Osteocyte (in vitro differentiated cells): Measurements from ENCODE around the gene CXXC1. TPM values are rescaled to one million over a fixed set of nuclear protein-coding genes. Genes with fewer than 3 reads are reported as not detected.

Experiments
- DNase-seq: peaks from one replicate; pipeline ENCODE4 v3.0.0; 2021; ENCODE audit warnings: mixed read lengths; ENCODE audit not compliant: unreplicated experiment; ENCODE audit errors: extremely low spot score
- H3K27ac Mint-ChIP-seq: one replicate; pipeline ENCODE4 v1.8.0; 2021; ENCODE audit warnings: mild to moderate bottlenecking, mixed read lengths; ENCODE audit not compliant: unreplicated experiment
- H3K27me3 Mint-ChIP-seq: one replicate; pipeline ENCODE4 v1.8.0; 2021; ENCODE audit warnings: mixed read lengths; ENCODE audit not compliant: unreplicated experiment
- H3K36me3 Mint-ChIP-seq: one replicate; pipeline ENCODE4 v1.8.0; 2021; ENCODE audit warnings: mixed read lengths; ENCODE audit not compliant: unreplicated experiment
- H3K4me1 Mint-ChIP-seq: one replicate; pipeline ENCODE4 v1.8.0; 2021; ENCODE audit warnings: mixed read lengths; ENCODE audit not compliant: unreplicated experiment
- H3K4me3 Mint-ChIP-seq: one replicate; pipeline ENCODE4 v1.8.0; 2021; ENCODE audit warnings: mild to moderate bottlenecking, moderate library complexity, mixed read lengths; ENCODE audit not compliant: unreplicated experiment
- H3K9me3 Mint-ChIP-seq: one replicate; pipeline ENCODE4 v1.8.0; 2021; ENCODE audit warnings: mixed read lengths; ENCODE audit not compliant: unreplicated experiment
- total RNA-seq: library from RNA; stranded (reverse); gene quantifications from 2 replicates; pipeline ENCODE4 v1.2.1, GENCODE V29; 2021
- TF ChIP-seq, protein P1 (sequence below): fragments of 200-600 bp; sonication (generic); IDR thresholded peaks from 2 replicates; pipeline ENCODE4 v1.5.0; 2021; ENCODE audit warnings: antibody characterized with exemption, mild to moderate bottlenecking, moderate library complexity

The CXXC1 gene
- total RNA-seq, 1 donor from 2014 or later: 82.2 TPM

- DNase-seq: no peak
- Mint-ChIP-seq H3K4me3 (peak overlapping the region; percentile 95), H3K27ac (peak overlapping the region; percentile 94), H3K27me3 (no peaks in the 10 kb centered on the region), H3K36me3 (peaks cover 36% of the 10 kb centered on the region), H3K4me1 (peaks cover 28% of the 10 kb centered on the region), H3K9me3 (no peaks in the 10 kb centered on the region)
- TF ChIP-seq, protein P1, sequence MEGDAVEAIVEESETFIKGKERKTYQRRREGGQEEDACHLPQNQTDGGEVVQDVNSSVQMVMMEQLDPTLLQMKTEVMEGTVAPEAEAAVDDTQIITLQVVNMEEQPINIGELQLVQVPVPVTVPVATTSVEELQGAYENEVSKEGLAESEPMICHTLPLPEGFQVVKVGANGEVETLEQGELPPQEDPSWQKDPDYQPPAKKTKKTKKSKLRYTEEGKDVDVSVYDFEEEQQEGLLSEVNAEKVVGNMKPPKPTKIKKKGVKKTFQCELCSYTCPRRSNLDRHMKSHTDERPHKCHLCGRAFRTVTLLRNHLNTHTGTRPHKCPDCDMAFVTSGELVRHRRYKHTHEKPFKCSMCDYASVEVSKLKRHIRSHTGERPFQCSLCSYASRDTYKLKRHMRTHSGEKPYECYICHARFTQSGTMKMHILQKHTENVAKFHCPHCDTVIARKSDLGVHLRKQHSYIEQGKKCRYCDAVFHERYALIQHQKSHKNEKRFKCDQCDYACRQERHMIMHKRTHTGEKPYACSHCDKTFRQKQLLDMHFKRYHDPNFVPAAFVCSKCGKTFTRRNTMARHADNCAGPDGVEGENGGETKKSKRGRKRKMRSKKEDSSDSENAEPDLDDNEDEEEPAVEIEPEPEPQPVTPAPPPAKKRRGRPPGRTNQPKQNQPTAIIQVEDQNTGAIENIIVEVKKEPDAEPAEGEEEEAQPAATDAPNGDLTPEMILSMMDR: no peak
Measured at GRCh38 chr18:50280707-50281294, 6.7 kb downstream of the CXXC1 start.

DNA sequence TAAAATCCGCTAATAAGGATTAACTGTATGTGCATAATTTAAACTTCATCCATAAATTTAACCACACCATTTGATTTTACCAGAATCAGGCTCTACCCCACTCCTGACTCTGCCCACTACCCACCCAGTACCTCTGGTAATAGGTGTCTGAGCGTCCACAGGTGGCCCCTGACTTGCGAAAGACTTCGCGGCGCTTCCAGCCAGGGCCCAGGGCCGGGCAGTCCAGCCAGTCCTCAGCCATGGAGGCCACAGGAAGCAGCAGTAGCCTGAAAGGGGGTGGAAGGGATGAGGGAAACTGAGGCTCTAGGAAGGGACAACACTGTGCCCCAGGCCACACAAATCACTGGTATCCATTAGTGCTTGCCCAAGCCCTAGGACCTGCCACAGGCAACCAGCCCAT is 7.7 kb downstream of the CXXC1 start:
- peak overlapping the region; percentile 95 for H3K4me3 Mint-ChIP-seq
- no peak overlapping the region for H3K27ac Mint-ChIP-seq

DNA sequence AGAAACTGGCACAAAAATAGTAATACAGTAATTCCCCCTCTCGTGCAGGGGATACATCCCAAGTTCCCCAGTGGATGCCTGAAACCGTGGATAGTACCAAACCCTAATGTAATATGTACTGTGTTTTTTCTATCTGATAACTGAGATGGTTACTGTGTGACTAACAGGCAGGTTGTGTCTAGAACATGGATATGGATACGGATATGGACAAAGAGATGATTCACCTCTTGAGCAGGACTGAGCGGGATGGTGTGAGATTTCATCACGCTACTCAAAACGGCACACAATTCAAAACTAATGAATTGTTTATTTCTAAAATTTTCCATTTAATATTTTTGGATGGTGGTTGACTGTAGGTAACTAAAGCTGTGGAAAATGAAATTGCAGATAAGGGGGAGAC is 9.6 kb downstream of the CXXC1 start:
- TF ChIP-seq, protein P1: no peak
- H3K36me3 Mint-ChIP-seq: peaks cover 44% of the 10 kb centered on the region
- no peak for DNase-seq
- H3K27me3 Mint-ChIP-seq: no peaks in the 10 kb centered on the region
- H3K4me3 Mint-ChIP-seq: no peak overlapping the region
- H3K27ac Mint-ChIP-seq: no peak overlapping the region
- H3K9me3 Mint-ChIP-seq: no peaks in the 10 kb centered on the region
- H3K4me1 Mint-ChIP-seq: peaks cover 23% of the 10 kb centered on the region

More for the DNA sequence above, 7.7 kb downstream of the CXXC1 start:
- Mint-ChIP-seq H3K4me1 (peaks cover 27% of the 10 kb centered on the region), H3K9me3 (no peaks in the 10 kb centered on the region), H3K36me3 (peaks cover 42% of the 10 kb centered on the region), H3K27me3 (no peaks in the 10 kb centered on the region)
- DNase-seq: no peak
- TF ChIP-seq, protein P1: no peak

DNA sequence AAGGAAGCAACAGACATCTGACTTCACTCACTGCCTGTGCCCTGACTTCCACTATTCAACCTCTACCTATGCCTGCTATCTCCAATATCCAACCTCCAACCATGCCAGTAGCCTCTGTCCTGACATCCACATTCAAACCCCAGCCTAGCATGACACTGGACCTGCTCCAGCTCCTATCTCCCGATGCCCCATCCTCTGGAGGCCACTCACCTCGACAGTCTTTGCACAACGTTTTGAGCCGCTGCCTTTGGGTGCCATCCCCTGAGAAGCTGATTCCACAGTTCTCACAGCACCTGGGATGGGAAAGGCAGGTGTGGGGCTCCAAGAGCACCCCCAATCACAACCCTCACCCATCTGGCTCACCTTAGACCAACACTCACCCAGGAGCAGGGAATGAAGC is 11.0 kb downstream of the CXXC1 start:
- H3K27ac Mint-ChIP-seq: no peak overlapping the region

GRCh38 chr18:50275503-50276036 is 11.9 kb downstream of the CXXC1 start:
- no peaks in the 10 kb centered on the region for H3K27me3 Mint-ChIP-seq
- TF ChIP-seq, protein P1: no peak
- H3K27ac Mint-ChIP-seq: no peak overlapping the region
- peaks cover 62% of the 10 kb centered on the region for H3K36me3 Mint-ChIP-seq
- H3K9me3 Mint-ChIP-seq: no peaks in the 10 kb centered on the region
- no peak overlapping the region for H3K4me3 Mint-ChIP-seq
- peaks cover 11% of the 10 kb centered on the region for H3K4me1 Mint-ChIP-seq
- DNase-seq: peak; percentile 80

More for the DNA sequence above, 11.0 kb downstream of the CXXC1 start:
- no peaks in the 10 kb centered on the region for H3K9me3 Mint-ChIP-seq
- peak; percentile 76 for DNase-seq
- no peak overlapping the region for H3K4me3 Mint-ChIP-seq
- H3K27me3 Mint-ChIP-seq: no peaks in the 10 kb centered on the region
- peaks cover 55% of the 10 kb centered on the region for H3K36me3 Mint-ChIP-seq
- TF ChIP-seq, protein P1: no peak
- peaks cover 17% of the 10 kb centered on the region for H3K4me1 Mint-ChIP-seq
